Stimulated activated CD4-positive, alpha-beta T cell treated with anti-CD3 and anti-CD28 coated beads, Interleukin-1b, Interleukin-23, amount 100 ng/mL, for 24 hours (primary cell): ENCODE results near the gene CHRND.
"Not testable (repeated sequence)": the region's sequence is repeated elsewhere in the genome, so short reads cannot be mapped to it uniquely, and the experiment has no call there.

Experiments used
- DNase-seq, 4 experiments: peaks; one replicate each; pipeline ENCODE4 v3.0.0-alpha.2; 2020; ENCODE audit warnings: low read depth in 4 of 4, low spot score in 1 of 4

CHRND gene

GRCh38 chr2:232570481-232570880 is 44.5 kb downstream of the CHRND start:
- DNase-seq: not testable (repeated sequence)

DNA sequence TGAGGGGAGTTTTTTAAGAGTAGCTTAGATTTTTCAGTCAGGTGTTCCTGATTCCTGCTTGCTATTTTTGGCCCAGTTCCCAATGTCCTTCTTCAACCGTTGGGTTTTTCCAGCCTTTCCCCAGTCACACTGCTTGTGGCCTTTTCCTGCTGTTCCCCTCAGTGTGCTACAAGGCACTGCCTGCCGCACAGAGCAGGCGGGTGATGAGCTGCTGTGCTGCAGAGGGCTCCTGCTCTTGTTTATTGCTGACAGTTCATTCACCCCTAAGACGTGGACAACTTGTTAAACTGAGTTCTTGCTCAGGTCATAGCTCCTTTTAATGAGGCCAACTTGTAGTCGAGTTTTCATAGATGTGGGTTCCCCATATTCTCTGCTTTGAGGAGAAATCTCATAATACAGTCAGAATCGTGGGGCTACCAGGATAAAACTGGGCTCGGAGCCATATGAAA is 45.1 kb downstream of the CHRND start:
- DNase-seq: no peak

- DNase-seq: no peak
Observed at GRCh38 chr2:232573042-232573441, 47.1 kb downstream of the CHRND start.

DNA sequence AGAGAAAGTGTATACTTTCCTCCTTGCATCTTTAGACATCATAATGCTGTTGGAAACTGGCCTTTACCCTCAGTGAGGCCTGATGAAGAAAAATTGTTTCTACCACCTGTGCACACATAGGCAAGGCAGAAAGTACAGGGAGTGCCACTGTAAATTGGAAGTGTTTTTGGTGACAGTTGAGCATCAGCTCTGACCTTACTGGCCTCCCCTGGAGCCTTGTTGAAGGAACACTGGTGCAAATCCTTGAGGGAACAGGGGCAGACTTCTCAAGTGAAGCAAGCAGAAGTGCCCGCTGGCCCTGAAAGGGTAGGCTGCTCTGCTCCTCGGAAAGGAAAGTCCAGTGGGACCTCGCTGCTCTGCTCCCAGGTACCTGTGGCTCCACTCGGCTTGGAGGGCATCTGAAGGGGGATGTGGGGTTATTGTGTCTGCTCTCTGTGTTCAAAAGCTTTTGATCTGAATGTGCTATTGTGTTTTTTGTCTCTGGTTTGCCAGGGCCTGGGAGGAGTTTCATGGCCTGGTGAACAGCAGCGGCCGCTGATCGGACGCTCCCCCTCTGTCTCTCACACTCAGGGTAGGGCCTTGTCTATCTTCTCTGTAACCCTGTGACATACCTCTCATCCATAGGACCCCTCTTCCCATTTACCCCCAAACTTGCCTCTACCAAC is 47.9 kb downstream of the CHRND start:
- no peak for DNase-seq

DNA sequence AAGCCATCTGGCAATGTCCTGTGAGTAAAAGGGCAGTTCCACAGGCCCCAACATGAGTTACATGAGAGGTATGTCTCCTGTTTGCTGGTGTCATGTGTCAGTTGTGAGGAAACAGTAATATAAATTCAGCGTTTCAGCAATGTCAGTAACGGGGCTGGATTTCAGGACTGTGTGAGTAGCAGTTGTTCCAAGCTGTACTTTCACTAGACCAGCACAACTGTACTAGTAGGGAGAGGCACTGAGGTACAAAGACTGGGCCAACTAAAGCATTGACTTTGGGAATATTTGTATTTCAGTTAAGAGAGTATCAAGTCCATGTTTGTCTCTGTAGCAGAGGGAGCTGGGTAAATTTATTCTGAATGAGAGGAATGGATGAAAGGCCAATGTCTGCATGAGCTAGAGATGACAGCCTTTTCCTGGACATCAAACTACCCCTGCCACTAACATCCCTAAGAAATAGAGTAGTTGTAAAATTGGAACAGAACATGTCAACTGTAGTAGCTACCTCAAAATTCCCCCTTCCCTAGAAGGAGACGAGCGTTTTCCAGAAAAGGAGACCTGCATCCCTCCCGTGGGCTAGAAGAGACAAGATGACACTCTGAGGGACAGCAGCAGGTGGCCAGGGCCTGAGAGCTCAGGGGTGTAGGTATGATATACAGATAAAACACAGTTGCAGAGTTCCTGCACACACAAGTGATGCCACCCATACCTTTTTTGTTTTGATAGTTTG is 48.9 kb downstream of the CHRND start:
- no peak for DNase-seq

DNA sequence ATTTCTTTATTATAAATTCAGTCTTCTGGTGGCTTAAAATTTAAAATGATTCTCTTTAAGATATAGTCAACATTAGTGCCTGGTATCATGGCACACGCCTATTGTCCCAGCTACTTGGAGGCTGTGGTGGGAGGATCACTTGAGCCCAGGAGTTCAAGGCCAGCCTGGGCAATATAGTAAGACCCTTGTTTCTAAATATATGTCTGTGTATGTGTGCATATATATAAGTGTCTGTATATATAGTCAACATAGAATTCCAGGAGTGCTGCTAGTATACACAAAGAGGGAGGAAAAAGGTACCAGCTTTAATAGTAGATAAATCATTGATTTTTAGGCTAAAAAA is 49.4 kb downstream of the CHRND start:
- no peak for DNase-seq

- no peak for DNase-seq
Observed at GRCh38 chr2:232576995-232577394, 51.0 kb downstream of the CHRND start.

- DNase-seq: no peak
Observed at GRCh38 chr2:232577841-232578240, 51.9 kb downstream of the CHRND start.

DNA sequence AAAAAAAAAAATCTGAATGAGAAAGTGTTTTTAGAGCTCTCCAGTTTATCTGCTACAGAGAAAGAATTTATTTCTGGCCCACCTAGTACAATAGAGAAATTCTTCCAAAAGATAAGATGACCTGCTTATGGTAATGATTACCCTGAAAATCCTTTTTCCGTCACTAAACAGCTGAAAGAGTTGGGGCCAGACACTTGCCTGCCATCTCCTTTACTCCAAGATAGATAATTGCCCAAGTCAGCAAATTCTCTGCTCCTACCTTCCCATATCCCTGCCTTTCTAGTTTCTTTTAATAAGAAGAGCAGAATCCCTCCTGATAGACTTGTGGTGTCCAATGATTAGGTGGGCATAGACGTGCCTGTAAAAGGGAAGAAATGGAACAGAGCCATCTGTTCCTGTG is 52.7 kb downstream of the CHRND start:
- DNase-seq: no peak

- no peak for DNase-seq
Observed at GRCh38 chr2:232580648-232580981, 54.7 kb downstream of the CHRND start.

DNA sequence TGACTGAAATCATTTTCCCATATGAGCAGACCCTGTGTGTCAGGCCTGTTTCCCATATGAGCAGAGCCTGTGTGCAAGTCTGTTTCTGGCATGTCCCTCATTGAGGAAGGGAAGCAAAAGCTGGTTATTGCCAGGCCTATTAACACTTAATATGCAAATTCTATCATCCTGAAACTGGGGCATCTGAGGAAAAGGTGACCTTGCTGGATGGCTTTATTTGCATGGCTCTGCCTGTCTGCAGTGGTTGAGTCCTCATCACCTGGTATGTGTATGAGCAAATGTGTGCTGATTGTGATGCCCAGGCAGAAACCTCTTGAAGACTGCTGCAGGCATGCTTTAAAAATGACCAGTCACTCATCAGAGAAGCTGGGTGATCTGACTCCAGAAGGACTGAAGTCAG is 55.8 kb downstream of the CHRND start:
- no peak for DNase-seq

- DNase-seq: no peak
Observed at GRCh38 chr2:232584238-232584637, 58.3 kb downstream of the CHRND start.
